ENCODE measurements around the gene PMEL.
"Not testable (repeated sequence)": the region's sequence is repeated elsewhere in the genome, so short reads cannot be mapped to it uniquely, and the experiment has no call there.

The PMEL gene

DNA sequence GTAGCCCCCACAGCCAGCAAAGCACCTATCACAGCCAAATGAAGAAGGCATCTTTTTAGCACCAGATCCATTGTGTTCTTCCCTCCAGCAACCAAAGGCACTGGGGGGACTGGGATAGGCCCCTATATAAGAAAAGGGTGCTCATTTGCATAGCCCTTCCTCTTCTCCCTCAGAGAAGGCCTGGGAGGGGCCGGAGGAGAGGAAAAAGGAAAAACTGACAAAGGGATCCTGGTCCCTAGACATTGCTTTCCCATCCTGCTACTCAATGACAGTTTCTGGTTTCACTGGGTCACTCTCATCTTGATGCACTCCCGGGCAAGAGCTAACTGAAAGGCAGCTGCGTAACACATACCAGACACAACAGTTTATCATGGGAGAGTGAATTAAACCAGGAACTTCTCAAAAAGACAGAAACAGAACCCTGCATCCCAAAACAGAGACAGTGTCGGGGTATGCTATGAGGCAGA is at the start of gene PMEL:
Gene PMEL (minus strand): TSS at position 102 of the 467 bp plus-strand sequence. CDS start 31 bp downstream, at position 71.
- no peak for DNase-seq (ENCODE audit: low read depth)

DNA sequence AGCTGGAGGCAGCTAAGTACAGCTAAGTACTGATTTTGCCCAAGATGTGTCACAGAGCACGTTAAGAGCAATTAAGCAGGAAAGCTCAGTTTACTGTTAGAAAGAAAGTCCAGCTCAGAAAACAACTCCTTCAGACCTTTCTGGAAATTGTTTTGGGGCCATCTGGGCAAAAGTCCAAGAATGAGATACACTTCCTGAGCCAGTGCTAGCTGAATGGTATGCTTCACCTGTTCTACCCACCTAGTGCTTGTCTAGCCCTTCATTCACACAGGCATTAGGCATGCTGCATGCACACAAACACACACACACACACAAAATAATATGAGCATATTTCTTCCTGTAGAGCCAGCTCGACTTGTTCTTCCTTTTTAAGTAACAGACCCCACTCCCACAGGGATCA is 48.4 kb upstream of the PMEL start:
- DNase-seq (ENCODE audit: low read depth), result no peak

DNA sequence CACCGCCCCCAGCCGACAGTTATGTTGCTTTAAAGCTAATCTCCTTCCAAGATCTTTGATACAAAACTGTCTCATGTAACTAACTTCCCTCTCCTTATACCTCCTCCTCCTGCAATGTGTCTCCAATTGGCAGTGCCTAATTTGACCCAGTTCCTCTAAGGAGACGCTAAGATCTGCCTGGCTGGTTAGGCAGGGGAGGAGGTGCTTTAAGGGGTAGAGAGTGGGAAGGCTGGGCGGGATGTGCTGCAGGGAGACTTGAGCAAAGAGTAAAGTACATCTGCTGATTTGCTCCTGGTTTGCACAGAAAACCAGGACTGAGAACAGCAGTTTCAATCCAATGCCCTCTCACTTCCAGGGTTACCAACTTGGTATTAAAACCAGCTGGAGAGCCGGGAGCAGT is 47.6 kb upstream of the PMEL start:
- no peak for DNase-seq (ENCODE audit: low read depth)

DNA sequence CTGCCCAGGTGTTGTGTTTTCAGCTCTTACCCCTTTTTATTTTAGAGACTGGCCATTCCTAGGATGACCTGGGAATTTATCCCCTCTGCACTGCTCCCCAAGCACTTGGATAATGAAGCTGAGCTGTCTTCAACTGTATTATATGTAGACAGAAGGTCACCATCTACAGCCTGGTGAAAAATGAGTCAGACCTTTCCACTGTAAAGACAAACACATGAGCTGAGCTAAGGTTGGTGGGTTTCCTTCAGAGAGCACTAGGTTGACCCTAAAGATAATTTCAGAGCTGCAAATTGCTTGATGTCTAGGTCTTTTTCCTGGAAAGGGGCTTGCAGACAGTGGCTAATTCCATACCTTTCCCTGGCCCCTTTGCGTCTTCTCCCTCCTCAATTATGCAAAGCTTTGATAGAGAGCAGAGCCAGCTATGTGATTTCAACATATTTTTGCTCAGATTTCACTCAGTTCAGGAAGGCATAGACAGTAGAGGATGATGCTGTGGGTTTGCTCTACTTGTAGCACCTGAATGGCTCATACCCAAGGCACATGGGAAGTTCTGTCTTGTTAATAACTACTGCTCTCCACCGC is 45.8 kb upstream of the PMEL start:
- DNase-seq (ENCODE audit: low read depth), result no peak

DNA sequence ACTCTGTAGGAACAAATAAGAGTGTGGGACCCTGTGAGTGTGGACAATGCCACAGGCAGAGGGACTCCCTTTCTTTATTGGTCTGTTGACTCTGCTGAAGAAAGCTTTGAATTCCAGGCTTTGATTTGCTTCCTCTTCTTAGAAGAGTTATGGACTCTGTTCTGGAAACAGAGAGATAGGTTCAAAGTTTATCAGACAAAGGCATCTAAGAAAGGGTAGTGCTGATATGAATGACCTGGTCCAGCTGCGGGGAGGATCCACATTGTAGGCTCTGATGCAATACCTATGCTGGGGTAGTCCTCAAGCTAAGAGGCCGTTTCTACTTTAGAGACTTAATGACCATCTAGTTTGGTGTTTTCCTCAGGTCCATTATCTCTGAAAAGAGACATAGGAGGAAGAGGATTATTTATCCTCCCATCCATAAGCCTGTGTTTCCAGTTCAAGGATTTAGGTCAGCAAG is 44.3 kb upstream of the PMEL start:
- no peak for DNase-seq (ENCODE audit: low read depth)

DNA sequence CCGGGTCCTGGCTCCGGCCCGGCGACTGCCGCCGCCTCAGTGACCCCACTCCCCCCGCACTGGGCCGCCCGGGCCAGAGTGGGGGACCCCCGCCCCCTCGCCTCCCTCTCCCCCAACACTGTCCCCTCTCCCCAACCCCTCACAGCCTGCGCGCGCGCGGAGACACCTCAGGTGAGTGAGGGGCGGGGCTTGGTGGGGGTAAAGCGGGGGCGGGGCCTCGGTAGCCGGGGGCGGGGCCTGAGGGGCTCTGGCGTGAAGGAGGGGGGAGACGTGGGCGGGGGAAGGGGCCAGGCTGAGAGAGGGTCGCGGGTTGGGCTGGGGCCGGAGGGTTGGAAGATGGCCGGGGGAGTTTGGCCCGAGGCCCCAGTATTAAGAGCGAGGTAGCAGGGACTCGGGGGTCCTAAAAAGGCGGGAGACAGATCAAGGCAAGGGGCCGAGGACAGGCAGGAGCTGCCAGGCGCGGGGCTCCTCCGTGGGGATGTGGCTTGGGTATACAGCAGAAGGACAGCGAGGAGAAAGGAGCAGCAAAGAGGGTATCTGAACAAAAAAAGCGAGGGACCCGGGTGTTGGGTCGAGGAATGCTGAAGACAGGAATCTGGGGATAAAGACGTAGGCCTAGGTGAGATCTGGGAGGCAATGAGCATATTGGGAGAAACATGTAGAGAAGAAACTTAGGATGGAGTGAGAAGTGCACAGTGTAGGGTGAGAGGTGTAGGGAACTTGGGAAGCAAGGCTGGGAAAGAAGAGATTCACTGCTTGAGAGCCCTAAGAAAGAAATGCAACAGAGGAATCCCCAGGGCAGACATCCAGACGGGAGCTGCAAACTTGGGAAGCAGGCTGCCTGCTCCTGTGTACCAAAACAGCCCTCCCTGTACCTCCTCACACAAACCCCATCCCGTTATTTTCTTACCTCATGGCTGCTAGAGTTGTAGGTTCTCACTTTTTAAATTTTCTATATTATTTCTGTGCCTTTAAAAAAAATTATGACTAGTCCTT is 42.0 kb upstream of the PMEL start:
- DNase-seq (ENCODE audit: low read depth), result no peak

DNA sequence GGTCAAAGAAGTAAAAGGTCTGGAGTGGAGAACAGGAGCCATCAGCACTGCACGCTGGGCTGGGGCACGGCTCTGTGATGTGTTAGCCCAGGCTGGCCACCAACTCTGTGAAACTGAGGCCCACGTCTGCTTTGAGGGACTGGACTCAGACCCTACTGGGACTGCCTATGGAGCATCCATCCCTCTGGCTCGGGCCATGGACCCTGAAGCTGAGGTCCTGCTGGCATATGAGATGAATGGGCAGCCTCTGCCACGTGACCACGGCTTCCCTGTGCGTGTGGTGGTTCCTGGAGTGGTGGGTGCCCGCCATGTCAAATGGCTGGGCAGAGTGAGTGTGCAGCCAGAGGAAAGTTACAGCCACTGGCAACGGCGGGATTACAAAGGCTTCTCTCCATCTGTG is 38.4 kb upstream of the PMEL start:
- no peak for DNase-seq (ENCODE audit: low read depth)

DNA sequence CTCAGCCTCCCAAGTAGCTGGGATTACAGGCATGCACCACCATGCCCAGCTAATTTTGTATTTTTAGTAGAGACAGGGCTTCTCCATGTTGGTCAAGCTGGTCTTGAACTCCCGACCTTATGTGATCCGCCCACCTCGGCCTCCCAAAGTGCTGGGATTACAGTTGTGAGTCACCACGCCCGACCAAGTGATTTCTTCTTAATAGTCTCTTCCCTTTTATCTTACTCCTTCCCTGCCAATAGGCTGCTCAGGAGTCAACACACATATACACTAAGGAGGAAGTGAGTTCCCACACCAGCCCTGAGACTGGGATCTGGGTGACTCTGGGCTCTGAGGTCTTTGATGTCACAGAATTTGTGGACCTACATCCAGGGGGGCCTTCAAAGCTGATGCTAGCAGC is 37.5 kb upstream of the PMEL start:
- not testable (repeated sequence) for DNase-seq (ENCODE audit: low read depth)

DNA sequence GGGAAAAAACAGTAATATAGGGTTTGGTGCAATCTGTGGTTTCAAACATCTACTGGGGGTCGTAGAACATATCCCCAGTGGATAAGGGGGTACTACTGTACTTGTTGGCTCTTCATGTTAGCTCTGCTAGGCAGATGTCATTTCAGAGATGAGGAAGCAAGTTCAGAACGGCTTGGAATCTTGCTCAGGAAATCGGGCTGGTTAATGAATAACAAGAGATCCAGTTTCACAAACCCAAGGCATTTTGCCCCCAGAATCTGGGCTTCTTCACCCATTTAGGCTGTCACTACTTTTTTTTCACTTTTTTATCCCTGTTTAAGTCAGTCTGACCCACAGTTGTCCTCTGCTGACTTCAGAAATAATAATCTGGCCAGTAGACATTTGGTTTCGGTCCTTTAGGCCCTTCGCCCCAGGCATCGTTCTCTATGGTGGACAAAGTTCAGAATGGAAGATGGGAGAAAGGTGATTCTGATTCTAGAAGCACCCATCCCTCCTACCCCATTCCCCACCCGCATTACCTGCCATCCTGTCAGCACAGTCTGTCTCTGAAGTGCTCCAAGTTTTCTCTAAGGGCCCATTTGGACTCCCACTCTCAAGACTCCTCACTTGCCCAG is 35.8 kb upstream of the PMEL start:
- DNase-seq (ENCODE audit: low read depth), result no peak

DNA sequence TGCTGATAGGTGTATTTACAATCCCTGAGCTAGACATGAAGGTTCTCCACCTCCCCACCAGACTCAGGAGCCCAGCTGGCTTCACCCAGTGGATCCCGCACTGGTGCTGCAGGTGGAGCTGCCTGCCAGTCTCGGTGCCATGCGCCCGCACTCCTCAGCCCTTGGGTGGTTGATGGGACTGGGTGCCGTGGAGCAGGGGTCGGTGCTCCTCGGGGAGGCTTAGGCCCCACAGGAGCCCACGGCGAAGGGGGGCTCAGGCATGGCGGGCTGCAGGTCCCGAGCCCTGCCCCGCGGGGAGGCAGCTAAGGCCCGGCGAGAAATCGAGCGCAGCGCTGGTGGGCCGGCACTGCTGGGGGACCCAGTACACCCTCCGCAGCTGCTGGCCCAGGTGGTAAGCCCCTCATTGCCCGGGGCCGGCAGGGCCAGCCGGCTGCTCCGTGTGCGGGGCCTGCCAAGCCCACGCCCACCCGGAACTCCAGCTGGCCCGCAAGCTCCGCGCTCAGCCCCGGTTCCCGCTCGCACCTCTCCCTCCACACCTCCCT is 34.2 kb upstream of the PMEL start:
- not testable (repeated sequence) for DNase-seq (ENCODE audit: low read depth)

DNA sequence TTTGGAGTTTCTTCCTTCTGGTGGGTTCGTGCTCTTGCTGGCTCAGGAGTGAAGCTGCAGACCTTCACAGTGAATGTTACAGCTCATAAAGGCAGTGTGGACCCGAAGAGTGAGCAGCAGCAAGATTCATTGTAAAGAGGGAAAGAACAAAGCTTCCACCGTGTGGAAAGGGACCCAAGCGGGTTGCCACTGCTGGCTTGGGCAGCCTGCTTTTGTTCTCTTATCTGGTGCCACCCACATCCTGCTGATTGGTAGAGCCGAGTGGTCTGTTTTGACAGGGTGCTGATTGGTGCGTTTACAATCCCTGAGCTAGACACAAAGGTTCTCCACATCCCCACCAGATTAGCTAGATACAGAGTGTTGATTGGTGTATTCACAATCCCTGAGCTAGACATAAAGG is 33.7 kb upstream of the PMEL start:
- not testable (repeated sequence) for DNase-seq (ENCODE audit: low read depth)

DNA sequence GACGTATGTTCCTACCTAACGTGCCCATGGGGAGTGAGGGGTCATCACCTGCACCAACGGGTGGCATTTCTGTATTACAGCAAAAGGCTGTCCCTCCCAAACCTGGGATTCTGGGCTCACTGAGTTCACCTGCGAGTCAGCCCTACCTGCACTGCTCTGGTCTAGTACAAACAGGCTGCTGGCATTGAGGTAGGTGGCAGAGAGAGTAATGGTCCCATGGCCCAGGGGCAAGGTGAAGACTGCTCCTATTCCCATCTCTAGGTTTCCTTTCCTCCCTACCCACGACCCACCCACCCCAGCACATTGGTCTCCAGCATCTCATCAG is 31.7 kb upstream of the PMEL start:
- DNase-seq (ENCODE audit: low read depth), result no peak

DNA sequence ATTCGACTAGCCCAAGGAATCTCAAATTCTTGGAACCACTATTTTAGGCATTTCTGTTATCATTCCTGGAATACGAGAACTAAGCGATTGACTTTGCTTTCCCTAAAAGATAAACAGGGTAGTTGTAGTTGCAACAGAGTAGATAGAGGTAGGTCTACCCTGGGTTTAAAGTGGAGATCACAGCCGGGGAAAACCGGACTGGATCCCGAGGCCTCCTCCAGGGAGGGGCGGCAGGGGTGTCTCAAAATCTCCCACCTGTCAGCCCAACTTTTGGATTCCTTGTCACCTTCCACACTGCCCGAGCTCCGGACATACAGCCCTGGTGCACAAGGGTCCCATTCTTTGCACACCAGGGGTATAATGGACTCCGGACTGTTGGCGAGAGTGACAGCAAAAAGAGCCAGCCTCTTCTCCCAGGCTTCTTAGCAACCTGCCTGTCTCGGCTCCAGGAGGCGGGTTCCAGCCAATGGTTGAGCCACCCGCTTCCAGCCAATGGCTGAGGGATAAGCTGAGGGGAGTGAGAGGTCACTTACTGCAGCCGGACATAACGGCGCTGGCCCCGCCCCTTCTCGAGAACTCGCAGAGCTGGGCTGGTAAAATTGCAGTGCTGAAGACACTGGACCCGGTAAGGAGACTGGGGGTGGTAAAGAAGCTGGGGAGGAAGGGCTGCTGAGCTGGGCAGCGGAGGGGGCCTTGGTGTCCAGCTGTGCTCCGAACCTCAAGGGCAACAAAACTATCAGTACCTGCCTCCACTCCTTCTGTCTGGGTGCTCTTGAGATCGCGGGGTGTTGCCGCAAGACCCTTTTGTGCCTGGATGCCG is 31.1 kb upstream of the PMEL start, which contains the start of gene SUOX:
Gene SUOX (plus strand): TSS at position 562 of the 820 bp plus-strand sequence. CDS start 4,946 bp downstream, outside the sequence.
- peak; percentile 92 for DNase-seq (ENCODE audit: low read depth)

DNA sequence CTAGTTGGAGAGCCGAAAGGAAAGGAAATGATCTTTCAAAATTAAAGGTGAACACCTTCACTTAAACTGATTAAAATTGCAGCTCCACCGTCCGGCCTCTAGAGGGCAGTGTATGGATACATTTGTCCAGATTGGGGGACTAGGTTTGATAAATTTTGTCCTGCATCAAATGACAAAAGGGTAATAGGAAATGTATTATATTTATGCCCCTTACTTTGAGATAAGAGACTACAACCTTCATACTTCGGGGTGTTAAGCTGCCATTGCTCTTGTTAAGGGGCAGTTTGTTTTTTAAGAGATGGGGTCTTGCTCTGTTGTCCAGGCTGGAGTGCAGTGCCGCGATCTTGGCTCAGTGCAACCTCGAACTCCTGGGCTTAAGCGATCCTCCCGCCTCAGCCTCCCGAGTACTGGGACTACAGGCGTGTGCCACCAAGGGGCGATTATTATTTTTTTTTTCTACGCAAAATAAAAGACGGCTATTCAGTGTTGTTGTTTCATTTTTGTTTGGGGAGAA is 30.4 kb upstream of the PMEL start:
- peak; percentile 24 for DNase-seq (ENCODE audit: low read depth)

DNA sequence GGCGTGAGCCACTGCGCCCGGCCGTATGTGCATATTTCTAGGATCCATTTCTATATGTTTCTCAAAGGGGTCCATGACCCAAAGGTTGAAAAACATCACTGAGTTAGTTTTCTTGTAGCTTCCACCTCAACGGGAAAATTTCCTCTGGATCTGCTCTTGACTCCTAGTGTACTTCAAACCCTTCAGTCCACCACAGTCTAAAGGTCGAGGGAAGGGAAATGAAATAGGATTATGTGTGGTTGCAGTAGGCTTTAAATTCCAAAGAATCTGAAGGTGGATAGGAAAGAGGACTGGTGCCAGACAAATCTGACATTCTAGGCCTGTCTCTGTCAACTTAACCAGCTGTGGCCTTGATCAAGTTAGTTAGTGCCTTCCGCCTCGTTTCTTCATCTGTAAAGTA is 29.5 kb upstream of the PMEL start:
- DNase-seq (ENCODE audit: low read depth), result no peak

DNA sequence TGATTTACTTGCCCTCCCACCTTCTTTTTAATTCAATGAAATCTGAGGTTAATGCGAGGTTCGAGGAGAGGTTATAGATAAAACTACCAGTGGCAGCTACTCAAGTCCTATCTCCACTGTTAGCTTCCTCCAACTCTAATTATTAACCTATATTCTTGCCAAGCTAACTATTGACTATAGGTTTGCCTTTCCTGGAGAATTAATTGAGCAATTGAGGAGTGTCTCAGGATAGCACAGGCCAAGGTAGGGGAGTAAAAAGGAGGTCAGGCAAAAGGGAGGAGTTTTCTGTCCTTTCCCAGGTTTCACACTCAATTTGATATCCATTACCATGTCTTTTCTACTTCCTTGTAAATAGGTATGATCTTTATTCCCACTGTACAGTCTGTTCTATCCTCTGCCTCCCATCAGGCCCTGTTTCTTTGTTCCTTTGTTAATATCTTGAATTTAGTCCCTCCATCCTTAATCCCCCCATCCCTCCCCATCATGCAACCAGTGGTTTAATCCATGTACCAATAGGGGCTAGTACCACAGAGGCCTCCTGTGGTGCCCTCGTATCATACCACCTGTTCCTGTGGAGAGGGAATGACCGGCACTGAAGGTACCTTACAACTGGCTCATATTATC is 27.5 kb upstream of the PMEL start:
- no peak for DNase-seq (ENCODE audit: low read depth)

DNA sequence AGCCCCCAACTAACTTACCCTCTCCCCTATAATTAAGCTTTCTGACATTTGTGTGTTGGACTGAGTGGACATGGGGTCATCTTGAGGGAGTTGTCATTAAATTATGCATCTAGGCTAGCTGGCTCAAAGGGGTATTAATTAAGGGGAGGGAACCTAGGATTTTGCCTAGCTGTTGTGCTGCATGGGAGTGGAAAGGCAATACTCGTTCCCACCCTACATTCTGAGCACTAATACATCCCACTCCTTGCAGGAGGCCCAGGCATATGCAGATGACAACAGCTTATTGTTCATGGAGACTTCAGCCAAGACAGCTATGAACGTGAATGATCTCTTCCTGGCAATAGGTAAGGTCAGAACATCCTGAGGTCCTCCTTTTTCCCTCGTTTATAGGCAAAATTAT is 25.3 kb upstream of the PMEL start:
- no peak for DNase-seq (ENCODE audit: low read depth)

DNA sequence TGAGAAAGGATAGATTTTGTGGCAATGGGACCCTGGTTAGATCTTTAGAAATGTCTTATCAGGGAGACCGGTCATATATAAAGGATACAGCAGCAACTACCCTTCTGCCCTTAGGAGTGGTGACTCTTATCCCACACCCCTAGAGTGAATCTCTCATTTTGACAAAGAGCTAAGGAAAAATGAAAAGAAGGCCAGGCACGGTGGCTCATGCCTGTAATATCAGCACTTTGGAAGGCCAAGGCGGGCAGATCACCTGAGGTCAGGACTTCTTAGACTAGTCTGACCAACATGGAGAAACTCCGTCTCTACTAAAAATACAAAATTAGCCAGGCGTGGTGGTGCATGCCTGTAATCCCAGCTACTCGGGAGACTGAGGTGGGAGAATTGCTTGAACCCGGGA is 20.1 kb upstream of the PMEL start:
- not testable (repeated sequence) for DNase-seq (ENCODE audit: low read depth)

DNA sequence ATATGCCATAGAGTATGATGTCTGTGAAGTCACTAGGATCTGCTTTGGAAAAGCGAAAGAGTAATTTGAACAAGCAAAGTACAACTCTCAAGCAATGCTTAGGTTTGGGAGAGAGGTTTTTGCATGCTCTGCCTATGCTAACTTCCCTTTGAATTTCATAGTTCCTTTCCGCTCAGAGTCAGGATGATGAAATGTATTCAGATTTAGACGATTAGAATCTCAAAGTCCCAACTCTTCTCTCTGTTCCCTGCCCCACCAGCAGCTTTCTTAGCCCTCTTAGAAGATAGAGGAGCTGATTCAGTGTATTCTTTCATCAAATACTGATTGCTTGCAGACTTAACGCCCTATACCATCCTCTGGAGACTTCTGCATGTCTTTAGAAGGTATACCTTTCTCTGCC is 19.5 kb upstream of the PMEL start:
- no peak for DNase-seq (ENCODE audit: low read depth)

DNA sequence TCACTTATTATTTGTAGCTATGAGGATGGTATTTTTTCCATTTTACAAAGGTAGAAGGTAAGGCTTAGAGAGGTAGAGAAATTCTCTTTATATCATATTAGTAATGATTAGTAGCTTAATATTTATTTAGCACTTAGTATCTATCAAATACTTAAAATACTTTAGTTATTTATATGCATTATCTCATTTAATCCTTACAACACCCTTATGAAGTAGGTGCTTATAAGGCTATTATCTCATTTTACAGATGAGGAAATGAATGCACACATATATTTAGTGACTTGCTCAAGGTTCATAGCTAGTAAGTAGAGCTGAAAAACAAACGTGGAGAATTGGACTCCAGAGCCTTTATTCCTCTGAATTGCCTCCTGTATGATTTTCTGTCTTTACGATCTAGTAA is 19.0 kb upstream of the PMEL start:
- DNase-seq (ENCODE audit: low read depth), result no peak
